Measurements from ENCODE around the gene SLC6A19.

- no peak for TF ChIP-seq USF2 (CRISPR knock-in tag; IDR thresholded peaks at IDR 0.05)
- TF ChIP-seq POLR2A (conservative IDR thresholded peaks at IDR 0.05) = no peak
- TF ChIP-seq E4F1 (CRISPR knock-in tag; IDR thresholded peaks at IDR 0.05; ENCODE audit: borderline replicate concordance) = no peak
- TF ChIP-seq SETDB1 (IDR thresholded peaks at IDR 0.05; ENCODE audit: low read length) = no peak
- TF ChIP-seq CHD2 (IDR thresholded peaks at IDR 0.05; ENCODE audit: low read depth, low read length) = no peak
- TF ChIP-seq RAD21 (CRISPR knock-in tag; conservative IDR thresholded peaks at IDR 0.05 in 1 of 2, IDR thresholded peaks at IDR 0.05 in 1 of 2) = no peak; a peak in 1 of 4 replicates
- TF ChIP-seq NFE2L1 (tag; IDR thresholded peaks at IDR 0.05; ENCODE audit: borderline replicate concordance, low read depth) = no peak
- no peak for TF ChIP-seq EP300 (IDR thresholded peaks at IDR 0.05; ENCODE audit: low read length)
- no peak for TF ChIP-seq ZSCAN32 (CRISPR knock-in tag; IDR thresholded peaks at IDR 0.05)
Observed at GRCh38 chr5:1171340-1171941, 30.0 kb upstream of the SLC6A19 start.

Data from K562 (cell line).